ENCODE data around the gene RDH8. TPM values are rescaled to one million over a fixed set of nuclear protein-coding genes. Genes with fewer than 3 reads are reported as not detected.
A peak's percentile ranks its signal among the peaks of the same experiment; 100 is the strongest.

Gene RDH8
- total RNA-seq, 1 donor: not detected

GRCh38 chr19:10003271-10003670 lies 10.0 kb upstream of the RDH8 start:
- TF ChIP-seq CTCF (IDR thresholded peaks at IDR 0.05; ENCODE audit: insufficient read depth, low read depth, low read length): no peak
- no peak for DNase-seq (ENCODE audit: low read depth)
- H3K4me3 ChIP-seq (ENCODE audit: low read depth, low read length): no peak overlapping the region

GRCh38 chr19:10004617-10005016 lies 8.7 kb upstream of the RDH8 start:
- DNase-seq (ENCODE audit: low read depth): no peak
- no peak for TF ChIP-seq CTCF (IDR thresholded peaks at IDR 0.05; ENCODE audit: insufficient read depth, low read depth, low read length)
- no peak overlapping the region for H3K4me3 ChIP-seq (ENCODE audit: low read depth, low read length)

- no peak overlapping the region for H3K4me3 ChIP-seq (ENCODE audit: low read depth, low read length)
- no peak for DNase-seq (ENCODE audit: low read depth)
- TF ChIP-seq CTCF (IDR thresholded peaks at IDR 0.05; ENCODE audit: insufficient read depth, low read depth, low read length): no peak
These were observed 7.5 kb upstream of the RDH8 start for GRCh38 chr19:10005632-10006334.

GRCh38 chr19:10006335-10006708 lies 7.0 kb upstream of the RDH8 start:
- no peak overlapping the region for H3K4me3 ChIP-seq (ENCODE audit: low read depth, low read length)
- DNase-seq (ENCODE audit: low read depth): peak; percentile 71
- TF ChIP-seq CTCF (IDR thresholded peaks at IDR 0.05; ENCODE audit: insufficient read depth, low read depth, low read length): no peak

GRCh38 chr19:10006752-10007323 lies 6.4 kb upstream of the RDH8 start:
- no peak overlapping the region for H3K4me3 ChIP-seq (ENCODE audit: low read depth, low read length)
- DNase-seq (ENCODE audit: low read depth): no peak
- no peak for TF ChIP-seq CTCF (IDR thresholded peaks at IDR 0.05; ENCODE audit: insufficient read depth, low read depth, low read length)

GRCh38 chr19:10007371-10008183 lies 5.7 kb upstream of the RDH8 start:
- TF ChIP-seq CTCF (IDR thresholded peaks at IDR 0.05; ENCODE audit: insufficient read depth, low read depth, low read length): no peak
- H3K4me3 ChIP-seq (ENCODE audit: low read depth, low read length): no peak overlapping the region
- DNase-seq (ENCODE audit: low read depth): peak; percentile 77

Measured in fibroblast of villous mesenchyme (primary cell).